GM18507 (cell line): ENCODE data around the gene SPATA3.

Experiments used
- DNase-seq: peaks from one replicate; pipeline ENCODE4 v3.0.0; 2011; ENCODE audit warnings: low read depth; ENCODE audit not compliant: insufficient read length; ENCODE audit errors: extremely low spot score
- FAIRE-seq: peaks from 2 replicates; lab custom pipeline; 2011; peaks lifted over from hg19 to GRCh38; lab: Jason Lieb, UNC

The SPATA3 gene

DNA sequence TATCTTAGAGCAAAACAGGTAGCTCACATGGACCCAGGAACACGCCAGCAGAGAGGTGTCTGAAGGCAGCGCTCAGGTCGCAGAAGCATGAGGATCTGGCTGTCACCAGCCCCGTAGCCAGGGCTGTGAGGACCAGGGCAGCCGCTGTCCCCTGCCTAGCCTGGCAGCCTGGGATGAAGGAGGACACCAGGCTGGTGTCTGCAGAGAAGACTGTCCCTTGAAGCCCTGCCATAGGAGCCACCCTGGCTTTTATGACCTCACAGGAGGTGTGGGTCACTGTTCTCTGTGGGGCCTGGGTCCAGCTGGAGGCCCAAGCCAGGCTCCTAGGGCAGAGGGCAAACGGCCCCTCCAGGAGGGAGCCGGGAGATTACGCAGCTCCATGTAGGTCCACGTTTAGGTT, at the start of gene SPATA3:
Gene SPATA3, plus strand, starts transcription at position 301 of the 400 bp plus-strand sequence. CDS start 113 bp downstream, outside the sequence.
- DNase-seq, result no peak
- FAIRE-seq, result no peak

DNA sequence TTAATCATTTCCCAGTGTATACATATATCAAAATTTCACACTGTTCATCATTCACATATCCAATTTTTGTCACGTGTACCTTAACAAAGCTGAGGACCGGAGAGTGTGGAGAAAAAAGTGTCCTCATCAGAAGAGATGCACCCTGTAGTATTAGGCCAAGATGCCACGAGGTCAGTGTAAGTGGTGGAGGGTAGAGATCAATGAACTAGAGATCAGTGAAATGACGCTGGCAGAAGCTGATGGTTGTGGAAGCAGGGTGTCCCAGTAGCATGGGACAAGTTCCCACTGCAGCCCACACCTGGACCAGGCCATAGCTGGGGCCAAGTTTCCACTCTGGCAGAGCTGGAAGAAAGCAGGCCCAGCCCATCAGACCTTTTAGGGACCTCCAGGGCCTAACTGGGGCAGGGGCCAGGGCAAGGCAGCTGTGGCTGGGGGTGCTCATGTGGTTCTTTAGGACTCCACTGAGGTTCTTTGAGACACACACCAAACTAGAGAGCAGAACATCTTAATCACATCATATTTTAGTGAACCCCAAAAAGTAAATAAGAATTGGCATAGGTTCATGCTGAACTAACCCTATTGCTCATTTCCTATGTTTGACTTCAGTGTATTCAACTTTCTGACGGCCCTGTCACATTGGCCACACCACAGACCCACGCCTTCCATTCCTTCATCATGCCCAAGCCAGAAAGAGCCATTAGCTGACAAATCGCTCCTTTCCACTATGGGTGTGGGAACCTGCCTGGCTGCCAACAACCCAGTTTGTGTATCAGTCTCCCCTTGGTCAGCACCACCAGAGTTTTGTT, 49.3 kb upstream of the SPATA3 start:
- peak; percentile 72 for FAIRE-seq
- DNase-seq, result no peak

DNA sequence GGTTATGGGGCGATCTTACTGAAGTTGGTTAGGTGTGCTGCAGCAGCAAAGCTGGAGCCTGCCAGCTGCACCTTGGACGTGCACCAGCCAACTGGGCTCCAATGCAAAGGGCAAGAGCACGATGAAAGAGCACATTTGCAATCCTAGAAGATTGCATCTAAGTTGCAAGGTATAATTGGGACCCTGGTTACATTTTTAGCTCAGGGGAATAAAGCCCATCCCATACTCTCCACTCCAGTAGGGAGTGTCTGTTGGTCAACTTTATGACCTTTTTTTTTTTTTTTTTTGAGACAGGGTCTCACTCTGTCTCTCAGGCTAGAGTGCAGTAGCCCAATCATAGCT, 48.7 kb upstream of the SPATA3 start:
- FAIRE-seq (no peak), DNase-seq (no peak)

DNA sequence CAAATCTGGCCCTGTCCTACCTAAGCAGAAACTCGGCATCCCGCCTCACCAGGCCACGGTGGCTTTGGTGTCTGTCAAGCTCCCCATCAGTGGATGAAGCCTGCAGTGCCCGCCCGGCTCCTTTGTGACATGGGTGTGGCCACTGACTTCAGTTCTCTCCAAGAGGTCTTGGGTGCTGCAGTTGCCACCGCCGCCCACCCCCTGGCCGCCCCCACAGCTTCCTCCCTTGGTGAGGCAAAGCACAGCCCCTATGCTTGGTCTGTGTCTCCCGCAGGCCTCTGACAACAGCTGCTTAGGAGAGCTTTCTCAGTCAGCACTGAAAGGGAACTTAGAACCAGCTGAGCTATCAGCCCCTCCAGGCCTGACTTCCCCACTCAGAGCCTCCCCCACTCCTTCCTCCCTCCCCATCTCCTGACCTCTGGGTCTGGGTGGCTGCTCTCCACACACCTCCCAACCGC, 48.0 kb upstream of the SPATA3 start:
- FAIRE-seq (peak; percentile 90), DNase-seq (no peak)

DNA sequence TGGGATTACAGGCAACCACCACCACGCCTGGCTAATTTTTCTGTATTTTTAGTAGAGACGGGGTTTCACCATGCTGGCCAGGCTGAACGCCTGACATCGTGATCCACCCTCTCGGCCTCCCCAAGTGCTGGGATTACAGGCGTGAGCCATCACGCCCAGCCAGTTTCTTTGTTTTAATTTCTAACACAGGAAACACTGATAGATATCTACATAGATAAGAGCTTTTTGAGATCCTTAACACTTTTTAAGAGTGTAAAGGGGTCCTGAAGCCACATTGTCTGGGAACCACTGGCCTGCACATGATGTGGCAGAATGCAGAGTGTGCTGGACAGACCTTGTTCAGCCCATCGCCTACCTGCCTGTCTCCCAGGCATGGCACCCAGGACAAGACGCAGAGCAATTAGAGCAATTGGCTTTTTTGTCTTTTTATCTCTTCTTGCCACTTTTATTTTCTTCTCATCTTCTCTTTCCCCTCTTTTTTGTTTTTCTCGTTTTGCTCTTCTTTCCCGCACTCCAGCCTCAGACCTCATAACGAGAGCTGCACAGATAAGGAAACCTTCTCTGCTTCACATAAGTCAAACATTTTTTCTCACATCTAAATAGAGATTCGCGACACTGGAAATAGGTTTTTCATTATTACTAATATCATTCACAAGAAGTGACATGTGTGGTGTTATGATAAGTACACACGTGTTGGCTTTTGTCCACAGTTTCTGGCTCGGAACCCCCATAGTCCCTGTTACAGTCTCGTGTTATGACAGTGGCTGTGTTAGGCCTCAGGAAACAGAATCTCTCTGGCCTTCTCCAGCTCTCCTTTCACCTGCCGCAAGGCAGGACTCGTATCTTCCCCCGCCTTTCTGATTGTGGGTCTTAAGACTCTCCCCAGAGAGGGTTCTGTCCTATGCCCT, 45.7 kb upstream of the SPATA3 start:
- DNase-seq, result no peak

DNA sequence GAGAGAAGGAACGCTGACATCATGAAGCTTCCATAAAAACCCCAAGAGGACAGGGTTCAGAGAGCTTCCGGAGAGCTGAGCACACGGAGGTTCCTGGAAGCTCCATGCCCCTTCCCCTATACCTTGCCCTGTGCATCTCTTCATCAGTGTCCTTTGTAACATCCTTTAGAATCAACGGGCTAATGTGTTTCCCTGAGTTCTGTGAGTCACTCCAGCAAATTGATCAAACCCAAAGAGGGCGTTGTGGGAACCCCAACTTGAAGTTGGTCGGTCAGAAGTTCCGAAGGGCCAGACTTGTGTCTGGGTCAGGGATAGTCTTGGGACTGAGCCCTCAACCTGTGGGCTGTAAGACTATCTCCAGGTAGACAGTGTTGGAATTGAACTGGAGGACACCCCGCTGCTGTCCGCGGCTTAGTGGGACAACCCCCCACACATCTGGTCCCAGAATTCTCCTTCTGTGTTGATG, 45.0 kb upstream of the SPATA3 start:
- no peak for DNase-seq
- no peak for FAIRE-seq

More for the DNA sequence above, 45.7 kb upstream of the SPATA3 start:
- peak; percentile 98 for FAIRE-seq

DNA sequence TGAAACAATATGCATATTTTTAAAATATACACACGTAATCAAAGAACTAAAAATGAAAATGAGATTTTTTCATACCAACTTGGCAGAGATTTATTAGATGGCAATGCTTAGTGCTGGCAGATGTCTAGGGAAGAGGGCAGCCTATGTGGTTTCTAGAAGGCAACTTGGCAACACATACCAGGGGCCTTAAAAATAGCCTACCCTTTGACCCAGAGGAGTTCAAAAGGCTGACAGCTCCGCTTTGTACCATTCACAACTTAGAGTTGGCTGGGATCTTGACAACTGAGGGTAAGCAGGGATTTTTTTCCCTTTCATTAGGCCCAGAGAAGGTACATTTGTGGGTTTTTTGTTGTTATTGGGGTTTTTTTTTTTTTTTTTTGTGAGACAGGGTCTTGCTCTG, 44.5 kb upstream of the SPATA3 start:
- FAIRE-seq, result no peak
- DNase-seq, result no peak

DNA sequence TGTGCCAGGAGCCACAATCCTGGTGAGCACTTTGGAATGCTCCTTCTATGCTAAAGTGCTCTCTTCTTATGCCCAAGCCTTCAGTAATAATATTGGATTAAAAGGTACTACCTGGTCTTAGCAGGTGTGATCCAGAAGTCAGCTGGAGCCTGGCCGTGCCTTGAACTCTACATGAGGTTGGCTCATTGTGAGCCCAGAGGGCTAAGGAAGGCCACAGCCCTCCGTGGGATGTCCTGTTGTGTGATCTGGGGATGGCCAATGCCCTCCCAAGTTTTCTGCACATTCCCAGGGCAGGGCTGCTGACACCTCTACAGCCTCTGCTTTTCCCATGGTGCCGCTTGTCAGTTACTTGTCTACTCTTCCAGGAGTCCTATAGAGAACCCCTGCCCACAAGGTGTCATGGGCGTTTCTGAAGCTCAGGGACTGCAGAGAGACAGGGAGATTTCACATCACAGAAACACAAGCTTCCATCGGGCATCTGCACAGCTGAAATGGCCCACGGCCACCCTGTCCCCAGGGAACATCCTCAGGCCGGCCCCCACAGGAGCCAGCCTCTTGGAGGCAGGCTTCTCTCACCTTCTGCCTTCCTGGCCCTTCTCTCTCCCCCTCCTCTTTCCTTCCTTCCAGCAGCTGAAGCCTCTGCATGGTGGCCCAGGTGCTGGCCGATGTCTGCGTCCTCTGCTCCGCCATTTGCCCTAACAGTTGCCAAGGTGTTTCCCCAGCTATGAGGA, 43.5 kb upstream of the SPATA3 start:
- DNase-seq, result no peak
- no peak for FAIRE-seq

DNA sequence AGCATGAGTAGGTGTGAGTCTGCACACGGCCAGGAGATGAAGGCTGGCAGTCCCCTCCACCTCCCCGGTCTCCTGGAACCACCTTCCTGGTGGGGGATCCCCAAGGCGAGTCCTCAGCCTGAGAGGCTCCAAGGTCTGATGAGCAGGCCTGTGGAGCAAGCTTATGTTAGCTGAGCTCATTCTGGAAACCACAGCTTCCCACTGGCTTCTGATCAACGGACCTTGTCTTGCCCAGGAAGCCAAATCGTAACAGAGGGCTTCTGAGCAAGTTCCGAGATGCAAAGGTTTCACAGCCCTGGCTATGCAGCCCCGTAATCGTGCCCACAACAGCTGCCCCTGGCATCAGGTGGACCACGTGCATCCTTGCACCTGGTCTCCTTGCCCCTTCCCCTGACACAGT, 42.1 kb upstream of the SPATA3 start:
- DNase-seq (no peak), FAIRE-seq (peak; percentile 95)

DNA sequence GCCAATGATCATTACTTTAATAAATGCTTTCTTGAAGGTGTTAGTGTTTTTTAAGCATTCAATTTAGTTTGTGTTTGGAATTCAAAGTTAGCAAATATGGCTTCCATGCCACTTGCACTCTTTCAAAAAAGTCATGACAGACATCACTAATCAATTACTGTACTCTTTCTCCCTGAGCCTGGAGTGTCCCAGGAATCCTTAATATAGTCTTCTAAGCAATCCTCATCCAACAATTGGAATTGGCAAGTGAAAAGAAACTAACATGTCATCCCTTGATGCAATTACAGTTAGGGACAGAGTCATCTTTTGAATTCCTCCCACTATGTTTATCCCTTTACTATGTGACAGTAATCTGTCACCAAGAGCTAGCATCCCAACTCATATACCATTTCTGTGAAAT, 41.2 kb upstream of the SPATA3 start:
- FAIRE-seq, result peak; percentile 15

DNA sequence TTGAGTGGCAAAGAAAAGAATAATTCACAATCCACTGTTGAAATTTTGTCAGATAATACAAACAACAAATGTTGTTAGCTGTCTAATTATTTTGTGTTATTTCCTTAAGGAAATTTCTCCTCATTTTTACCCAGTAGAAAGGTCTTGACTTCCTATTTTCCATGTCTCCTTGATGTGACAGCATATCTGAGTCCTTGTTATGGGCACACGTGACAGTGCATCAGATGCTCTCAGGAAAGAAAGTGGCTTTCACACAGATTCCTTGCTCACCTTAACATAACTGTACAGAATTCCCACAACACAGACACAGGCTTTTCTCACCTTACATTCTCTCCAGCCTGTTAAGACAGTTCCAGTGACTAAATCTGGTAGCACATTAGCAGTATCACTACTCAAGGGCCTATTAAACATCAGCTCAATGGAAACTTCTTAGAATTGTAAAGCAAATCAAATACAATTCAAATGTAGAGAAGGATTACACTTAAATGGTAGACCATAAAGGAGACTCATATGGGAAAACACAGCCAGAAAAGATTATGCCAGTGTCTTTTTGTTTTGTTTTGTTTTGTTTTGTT, 40.7 kb upstream of the SPATA3 start:
- FAIRE-seq (peak; percentile 59), DNase-seq (no peak)

More for the DNA sequence above, 41.2 kb upstream of the SPATA3 start:
- no peak for DNase-seq

DNA sequence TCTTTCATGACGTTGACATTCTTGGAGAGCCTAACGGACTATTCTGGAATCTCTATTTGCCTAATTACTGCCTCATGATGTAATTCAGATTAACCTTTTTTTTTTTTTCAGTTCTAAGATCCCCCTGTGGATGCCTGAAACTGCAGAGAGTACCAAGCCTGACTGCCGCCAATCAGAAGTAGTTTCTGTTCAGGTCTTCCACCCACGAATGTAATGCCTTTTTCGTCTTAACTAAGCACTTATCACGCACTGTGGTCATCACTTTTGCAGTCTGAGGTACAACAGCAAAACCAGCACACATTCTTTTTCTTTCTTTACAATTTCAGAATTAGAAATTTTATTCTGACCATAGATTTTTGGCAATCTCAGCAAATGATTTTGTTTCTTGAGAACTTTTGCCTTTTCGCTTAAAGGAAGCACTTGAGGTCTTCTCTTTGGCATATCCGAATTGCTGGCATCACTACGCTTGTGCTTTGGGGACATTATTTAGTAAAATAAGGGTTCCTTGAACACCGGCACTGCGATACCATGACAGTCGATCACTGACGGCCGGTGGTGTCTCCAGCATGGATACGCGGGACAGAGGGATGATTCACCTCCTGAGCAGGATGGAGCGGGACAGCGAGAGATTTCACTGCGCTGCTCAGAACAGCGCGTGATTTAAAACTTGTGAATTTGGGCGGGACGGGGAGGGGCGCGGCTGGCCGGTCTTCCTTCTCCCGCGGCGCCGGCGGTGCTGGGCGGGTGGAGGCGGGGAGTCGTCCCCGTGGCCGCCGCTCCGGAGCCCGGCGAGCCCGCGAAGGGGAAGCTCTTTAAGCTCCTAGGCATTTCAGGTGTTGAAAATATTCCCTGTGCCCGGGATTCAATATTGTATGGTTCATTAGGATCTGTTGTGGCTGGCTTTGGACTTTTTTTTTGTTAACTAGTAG, 38.8 kb upstream of the SPATA3 start:
- DNase-seq (no peak), FAIRE-seq (peak; percentile 99)

DNA sequence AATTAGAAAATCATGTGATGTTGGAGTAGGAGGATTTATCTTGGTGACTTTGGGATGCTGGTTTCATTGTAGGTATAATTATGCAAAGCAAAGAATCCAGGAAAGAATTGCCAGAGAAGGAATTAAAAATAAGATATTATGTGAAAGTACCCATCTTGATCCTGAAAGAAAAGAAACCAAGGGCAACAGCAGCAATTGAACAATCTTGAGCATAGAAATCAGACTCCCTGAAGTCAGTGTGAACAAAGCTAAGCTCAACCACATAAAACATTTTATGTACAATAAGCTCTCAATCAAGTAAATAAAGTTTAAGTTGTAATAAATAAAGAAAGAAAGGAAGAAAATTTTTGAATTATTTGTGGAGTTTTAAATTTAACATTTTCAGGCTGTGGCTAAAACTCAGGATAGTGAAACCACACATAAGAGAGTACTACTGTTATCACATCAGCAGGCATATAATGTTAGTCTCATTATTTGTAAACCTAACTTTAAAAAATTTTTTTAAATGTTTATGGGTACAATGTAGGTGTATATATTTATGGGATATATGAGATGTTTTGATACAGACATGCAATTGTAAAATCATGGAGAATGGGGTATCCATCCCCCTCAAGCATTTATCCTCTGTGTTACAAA, 38.0 kb upstream of the SPATA3 start:
- DNase-seq, result no peak
- FAIRE-seq, result peak; percentile 60

DNA sequence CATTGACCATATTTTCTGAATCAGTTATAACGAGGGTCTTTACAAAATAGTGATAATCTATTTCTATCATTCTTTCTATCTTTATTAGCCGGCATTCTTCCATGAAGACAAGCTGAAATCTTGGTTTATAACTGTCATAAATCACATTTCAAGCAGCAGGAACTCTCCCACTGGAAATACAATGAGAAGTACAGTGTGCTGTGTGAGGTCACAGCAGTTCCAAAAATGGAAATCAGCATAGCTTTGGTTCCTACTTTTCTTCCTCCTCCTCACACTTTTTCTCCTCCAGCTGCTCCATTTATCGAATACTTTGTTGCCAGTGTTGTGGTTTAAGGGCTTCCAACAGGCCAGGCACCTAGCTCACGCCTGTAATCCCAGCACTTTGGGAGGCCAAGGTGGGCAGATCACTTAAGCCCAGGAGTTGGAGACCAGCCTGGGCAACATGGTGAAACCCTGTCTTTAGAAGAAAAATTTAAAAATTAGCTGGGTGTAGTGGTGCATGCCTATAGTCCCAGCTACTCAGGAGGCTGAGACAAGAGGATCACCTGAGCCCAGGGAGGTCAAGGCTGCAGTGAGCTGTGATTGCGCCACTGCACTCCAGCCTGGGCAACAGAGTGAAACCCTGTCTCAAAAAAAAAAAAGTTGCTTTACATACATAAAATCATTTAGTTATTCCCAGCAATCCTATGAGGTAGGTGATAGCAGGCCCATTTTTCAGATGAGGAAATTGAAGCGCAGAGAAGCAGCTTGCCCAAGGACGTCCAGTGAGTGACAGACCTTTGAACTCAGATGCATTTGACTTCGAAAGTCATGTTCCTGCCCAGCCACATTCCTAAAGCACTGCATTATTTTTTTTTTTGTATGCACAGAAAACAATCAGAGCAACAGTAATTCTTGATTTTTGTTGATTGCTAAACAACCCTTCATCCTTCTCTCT, 36.8 kb upstream of the SPATA3 start:
- DNase-seq (no peak), FAIRE-seq (peak; percentile 54)

DNA sequence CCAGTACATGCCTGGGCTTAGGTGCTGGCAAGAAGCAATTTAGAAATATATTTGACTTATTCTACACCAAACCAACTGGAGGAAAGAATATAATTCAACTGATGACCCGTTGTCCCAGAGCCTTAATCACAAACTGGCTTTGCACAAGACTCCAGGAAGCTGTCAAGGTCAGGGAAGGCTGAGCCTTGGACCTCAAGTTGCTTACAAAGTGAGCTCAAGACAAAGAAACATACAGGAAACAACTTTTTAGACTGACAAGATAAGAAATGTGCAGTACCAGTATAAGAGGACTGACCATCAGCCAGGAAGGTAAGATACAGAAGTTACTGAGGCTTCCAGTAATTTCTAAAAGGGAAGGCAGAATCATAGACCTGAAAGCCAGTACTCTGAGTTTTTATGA, 35.9 kb upstream of the SPATA3 start:
- FAIRE-seq (no peak), DNase-seq (no peak)

DNA sequence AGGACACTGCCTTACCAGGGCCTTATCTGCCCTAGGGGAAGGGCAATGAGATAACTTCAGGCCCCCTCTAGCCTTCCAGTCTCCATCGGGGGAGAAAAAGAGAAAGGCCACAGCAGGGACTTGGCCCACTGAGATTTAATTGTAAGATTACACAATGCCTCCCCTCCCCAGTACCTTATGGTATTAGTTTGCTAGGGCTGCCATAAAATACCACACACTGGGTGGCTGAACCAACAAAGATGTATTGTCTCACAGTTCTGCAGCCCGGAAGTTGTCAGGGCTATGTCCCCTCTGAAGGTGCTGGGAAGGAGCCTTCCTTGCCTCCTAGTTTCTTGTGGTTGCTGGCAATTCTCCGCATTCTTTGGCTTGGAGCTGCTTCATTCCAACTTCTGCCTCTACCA, 34.8 kb upstream of the SPATA3 start:
- no peak for DNase-seq
- FAIRE-seq, result peak; percentile 9

DNA sequence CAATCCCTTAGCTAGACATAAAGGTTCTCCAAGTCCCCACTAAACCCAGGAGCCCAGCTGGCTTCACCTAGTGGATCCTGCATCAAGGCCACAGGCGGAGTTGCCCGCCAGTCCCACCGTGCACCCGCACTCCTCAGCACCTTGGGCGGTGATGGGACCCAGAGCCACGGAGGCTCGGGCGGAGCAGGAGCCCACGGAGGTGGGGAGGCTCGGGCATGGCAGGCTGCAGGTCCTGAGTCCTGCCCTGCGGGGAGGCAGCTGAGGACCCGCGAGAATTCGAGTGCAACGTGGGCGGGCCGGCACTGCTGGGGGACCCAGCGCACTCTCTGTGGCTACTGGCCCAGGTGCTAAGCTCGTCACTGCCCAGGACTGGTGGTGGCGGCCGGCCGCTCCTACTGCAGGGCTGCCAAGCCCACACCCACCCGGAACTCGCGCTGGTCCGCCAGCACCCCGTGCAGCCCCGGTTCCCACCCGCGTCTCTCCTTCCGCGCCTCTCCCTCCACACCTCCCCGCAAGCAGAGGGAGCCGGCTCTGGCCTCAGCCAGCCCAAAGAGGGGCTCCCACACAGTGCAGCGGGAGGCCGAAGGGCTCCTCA, 31.7 kb upstream of the SPATA3 start:
- no peak for FAIRE-seq
- no peak for DNase-seq
